Measurements from ENCODE around the gene PDK4. TPM values are rescaled to one million over a fixed set of nuclear protein-coding genes. Genes with fewer than 3 reads are reported as not detected.
"Not testable (repeated sequence)": the region's sequence is repeated elsewhere in the genome, so short reads cannot be mapped to it uniquely, and the experiment has no call there.

PDK4 gene
- total RNA-seq, 1 experiment from 2014 or later: 1.4 TPM

DNA sequence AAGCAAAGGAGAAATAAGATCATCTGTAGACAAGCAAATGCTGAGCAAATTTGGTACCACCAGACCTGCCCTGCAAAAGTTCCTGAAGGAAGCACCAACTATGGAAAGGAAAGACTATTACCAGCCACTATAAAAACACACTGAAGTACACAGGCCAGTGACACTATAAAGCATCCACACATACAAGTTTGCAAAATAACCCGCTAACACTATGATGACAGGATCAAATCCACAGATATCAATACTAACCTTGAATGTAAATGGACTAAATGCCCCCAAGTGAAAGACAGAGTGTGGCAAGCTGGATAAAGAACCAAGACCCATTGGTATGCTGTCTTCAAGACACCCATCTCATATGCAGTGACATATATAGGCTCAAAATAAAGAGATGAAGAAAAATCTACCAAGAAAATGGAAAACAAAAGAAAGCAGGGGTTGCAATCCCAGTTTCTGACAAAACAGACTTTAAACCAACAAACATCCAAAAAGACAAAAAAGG, 18.2 kb upstream of the PDK4 start:
- no peak for DNase-seq
- Histone ChIP-seq H3K36me3 (no peaks in the 10 kb centered on the region), H3K9me3 (replicated peaks) (peaks cover 8% of the 10 kb centered on the region; the same call in 1 of the 2 replicates), H3K4me1 (peaks cover 16% of the 10 kb centered on the region), H3K27me3 (no peaks in the 10 kb centered on the region), H3K27ac (no peak overlapping the region), H3K4me3 (no peak overlapping the region)

DNA sequence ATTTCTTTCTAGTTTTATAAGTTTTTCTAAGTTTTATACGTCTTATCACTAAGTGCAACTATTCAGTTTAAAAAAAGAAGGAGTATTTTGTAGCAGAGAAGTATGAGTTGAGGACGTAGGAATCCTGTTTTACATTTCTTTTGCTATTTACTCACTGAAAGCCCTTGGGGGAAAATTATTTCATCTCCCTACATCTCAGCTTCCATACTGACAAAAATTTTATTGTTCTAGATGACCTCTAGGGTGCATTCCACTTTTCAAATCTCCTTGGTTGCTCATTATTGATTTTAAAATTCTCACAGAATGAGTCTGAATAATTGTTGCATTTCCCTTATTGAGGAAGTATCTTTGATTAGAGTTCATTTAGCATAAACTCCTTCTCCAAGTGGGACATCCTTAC, 14.9 kb upstream of the PDK4 start:
- Histone ChIP-seq H3K36me3 (no peaks in the 10 kb centered on the region), H3K27ac (no peak overlapping the region), H3K4me3 (no peak overlapping the region), H3K4me1 (peaks cover 28% of the 10 kb centered on the region), H3K27me3 (no peaks in the 10 kb centered on the region), H3K9me3 (replicated peaks) (peaks cover 8% of the 10 kb centered on the region; the same call in 1 of the 2 replicates)
- no peak for DNase-seq

DNA sequence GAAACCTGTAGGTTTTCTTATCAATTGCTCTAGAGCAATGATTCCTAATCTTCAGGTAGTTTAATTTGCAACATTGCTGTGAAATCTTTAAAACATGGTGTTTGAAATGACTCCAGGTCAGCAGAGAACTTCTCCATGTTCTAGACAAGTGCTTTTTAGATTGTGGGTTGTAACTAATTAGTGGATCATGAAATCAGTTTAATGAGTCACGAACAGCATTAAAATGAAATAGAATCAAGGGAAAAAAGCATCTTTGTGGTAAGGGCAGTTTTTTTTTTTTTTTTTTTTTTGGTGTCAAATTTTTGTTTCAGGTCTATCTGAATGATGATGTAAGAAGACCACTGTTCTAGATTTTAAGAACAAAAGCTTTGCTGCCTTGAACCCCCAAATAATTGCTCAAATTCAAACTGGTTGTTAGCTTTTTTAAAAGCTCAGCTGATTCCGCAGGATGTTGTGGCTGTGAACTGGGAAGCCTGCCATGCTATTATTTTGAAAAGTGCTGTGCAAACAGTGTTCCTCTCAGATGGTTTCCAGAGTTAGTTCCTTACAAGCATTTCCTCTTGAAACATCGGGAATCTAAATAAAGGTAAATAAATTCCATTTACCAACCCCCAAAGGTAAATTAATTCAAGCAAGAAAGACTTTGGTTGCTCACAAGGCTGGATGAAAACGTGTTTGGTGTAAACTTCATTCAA, 13.1 kb upstream of the PDK4 start:
- Histone ChIP-seq H3K9me3 (replicated peaks) (peaks cover 3% of the 10 kb centered on the region; the same call in 1 of the 2 replicates), H3K4me1 (peaks cover 28% of the 10 kb centered on the region), H3K27ac (peak overlapping the region; percentile 91), H3K36me3 (no peaks in the 10 kb centered on the region), H3K27me3 (no peaks in the 10 kb centered on the region), H3K4me3 (peak overlapping the region; percentile 39)
- peak; percentile 10 to 45 for DNase-seq

DNA sequence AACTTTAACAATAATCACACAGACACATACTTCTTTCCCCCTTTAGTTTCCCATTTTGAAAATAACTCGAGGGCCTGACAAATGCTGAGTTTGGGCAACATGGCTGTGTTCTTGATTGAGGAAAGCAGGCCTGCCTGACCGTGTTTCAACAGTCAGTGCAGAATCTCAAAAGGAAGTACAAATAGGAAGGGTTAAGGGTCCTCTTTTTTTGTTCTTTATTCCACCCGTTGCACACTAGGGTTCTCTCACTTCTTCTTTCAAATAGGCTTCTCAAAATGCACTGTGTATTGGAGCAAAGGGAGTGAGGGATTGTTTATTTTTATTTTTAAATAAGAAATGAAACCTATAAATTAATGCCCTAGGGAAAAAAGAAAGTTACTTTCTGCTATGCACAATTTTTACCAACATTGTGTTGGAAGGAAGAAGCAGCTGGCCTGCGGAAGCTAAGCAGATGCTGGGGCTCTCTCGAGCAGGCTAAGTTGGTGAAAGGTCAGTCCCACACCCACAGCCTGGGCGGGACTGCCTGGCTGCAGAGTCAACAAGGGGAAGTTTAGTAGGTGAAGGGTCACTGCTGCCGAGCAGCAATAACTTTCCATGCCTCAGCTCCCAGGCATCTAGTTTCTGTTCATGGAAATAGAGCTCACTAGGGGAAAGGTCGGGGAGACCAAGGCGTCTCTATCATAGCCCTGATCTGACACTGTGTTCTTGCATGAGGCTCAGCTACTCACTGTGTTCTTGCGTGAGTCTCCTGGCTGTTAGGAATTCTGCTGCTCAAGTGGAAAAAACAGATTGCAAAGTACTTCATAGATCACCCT, 12.2 kb upstream of the PDK4 start:
- Histone ChIP-seq H3K4me1 (peaks cover 28% of the 10 kb centered on the region), H3K36me3 (no peaks in the 10 kb centered on the region), H3K27ac (peak overlapping the region; percentile 91), H3K4me3 (peak overlapping the region; percentile 39), H3K9me3 (replicated peaks) (no peaks in the 10 kb centered on the region), H3K27me3 (no peaks in the 10 kb centered on the region)
- DNase-seq: peak; percentile 93 to 97

DNA sequence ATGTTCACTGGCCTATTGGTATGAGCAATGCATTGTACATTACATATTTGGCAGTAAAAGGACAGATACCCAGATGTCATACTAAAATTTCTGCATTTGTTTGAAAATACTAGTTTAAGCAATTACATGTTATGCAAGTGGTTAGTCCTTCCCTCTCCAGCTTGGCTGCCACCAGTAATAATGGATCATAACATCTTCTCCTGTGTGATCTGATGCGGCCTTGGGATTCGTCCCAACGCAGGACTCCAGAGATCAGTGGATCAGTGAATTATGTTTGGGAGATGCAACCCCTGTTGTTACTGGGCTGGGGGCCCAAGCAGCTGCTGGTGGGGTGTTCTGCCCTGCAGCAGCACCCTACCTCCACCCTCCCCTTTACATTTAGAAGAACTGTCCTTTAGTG, 11.2 kb upstream of the PDK4 start:
- Histone ChIP-seq H3K36me3 (no peaks in the 10 kb centered on the region), H3K27ac (peak overlapping the region; percentile 91), H3K4me1 (peaks cover 28% of the 10 kb centered on the region), H3K9me3 (replicated peaks) (no peaks in the 10 kb centered on the region), H3K4me3 (no peak overlapping the region), H3K27me3 (no peaks in the 10 kb centered on the region)
- DNase-seq: no peak

DNA sequence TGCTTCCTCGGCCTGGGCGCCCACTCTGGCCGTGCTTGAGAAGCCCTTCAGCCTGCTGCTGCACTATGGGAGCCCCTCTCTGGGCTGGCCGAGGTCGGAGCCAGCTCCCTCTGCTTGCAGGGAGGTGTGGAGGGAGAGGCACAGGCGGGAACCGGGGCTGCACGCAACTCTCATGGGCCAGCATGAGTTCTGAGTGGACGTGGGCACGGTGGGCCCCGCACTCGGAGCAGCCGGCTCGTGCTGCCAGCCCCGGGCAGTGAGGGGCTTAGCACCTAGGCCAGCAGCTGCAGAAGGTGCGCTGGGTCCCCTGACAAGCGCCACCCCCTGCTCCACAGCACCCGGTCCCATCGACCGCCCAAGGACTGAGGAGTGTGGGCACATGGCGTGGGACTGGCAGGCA, 9.0 kb upstream of the PDK4 start:
- no peak overlapping the region for H3K4me3 ChIP-seq
- H3K4me1 ChIP-seq: peaks cover 37% of the 10 kb centered on the region
- no peaks in the 10 kb centered on the region for H3K36me3 ChIP-seq
- no peaks in the 10 kb centered on the region for H3K27me3 ChIP-seq
- no peak overlapping the region for H3K27ac ChIP-seq
- DNase-seq: no peak
- no peaks in the 10 kb centered on the region for H3K9me3 ChIP-seq (replicated peaks)

DNA sequence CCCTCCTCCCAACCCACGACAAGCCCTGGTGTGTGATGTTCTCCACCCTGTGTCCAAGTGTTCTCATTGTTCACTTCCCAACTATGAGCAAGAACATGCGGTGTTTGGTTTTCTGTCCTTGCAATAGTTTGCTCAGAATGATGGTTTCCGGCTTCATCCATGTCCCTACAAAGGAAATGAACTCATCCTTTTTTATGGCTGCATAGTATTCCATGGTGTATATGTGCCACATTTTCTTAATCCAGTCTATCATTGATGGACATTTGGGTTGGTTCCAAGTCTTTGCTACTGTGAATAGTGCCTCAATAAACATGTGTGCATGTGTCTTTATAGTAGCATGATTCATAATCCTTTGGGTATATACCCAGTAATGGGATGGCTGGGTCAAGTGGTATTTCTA, 8.5 kb upstream of the PDK4 start:
- not testable (repeated sequence) for H3K9me3 ChIP-seq (replicated peaks); DNase-seq; H3K27ac ChIP-seq; H3K27me3 ChIP-seq; H3K36me3 ChIP-seq; H3K4me3 ChIP-seq
- H3K4me1 ChIP-seq: peaks cover 36% of the 10 kb centered on the region

DNA sequence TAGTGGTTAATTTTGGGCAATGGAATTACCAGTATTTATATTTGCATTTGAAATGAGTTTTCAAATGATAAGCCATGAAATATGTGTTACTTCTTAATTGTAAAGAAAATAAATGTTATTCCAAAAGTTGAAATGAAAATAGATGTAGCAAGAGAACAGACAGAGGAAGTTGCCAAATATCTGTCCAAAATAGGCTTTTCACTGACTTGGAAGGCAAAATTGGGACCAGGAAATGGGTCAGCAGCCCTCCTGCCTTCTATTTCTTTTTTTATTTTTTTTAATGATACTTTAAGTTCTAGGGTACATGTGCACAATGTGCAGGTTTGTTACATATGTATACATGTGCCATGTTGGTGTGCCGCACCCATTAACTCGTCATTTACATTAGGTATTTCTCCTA, 8.1 kb upstream of the PDK4 start:
- H3K9me3 ChIP-seq (replicated peaks); H3K36me3 ChIP-seq; H3K27me3 ChIP-seq; H3K27ac ChIP-seq; DNase-seq; H3K4me3 ChIP-seq: not testable (repeated sequence)
- H3K4me1 ChIP-seq: peaks cover 32% of the 10 kb centered on the region

DNA sequence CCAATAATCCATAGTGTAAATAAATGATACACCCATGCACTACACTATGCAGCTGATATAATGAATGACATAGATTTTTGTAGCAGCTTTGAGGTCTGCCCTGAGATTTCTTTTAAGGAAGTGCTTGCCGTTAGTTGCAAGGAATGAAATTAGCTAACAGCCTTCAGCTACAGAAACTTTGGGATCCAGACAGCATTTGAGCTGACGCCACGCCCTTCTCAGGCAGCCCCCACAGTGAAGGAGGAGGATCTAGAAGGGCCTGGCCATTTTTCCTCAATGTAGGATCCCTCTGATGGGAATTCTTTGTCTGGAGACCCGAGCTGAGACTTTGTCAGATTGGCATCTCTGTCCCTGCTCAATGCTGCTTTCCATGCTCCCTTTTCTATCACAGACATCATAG, 6.1 kb upstream of the PDK4 start:
- Histone ChIP-seq H3K4me1 (peaks cover 16% of the 10 kb centered on the region), H3K4me3 (no peak overlapping the region), H3K9me3 (replicated peaks) (no peaks in the 10 kb centered on the region), H3K36me3 (no peaks in the 10 kb centered on the region), H3K27ac (no peak overlapping the region), H3K27me3 (no peaks in the 10 kb centered on the region)
- DNase-seq: no peak

DNA sequence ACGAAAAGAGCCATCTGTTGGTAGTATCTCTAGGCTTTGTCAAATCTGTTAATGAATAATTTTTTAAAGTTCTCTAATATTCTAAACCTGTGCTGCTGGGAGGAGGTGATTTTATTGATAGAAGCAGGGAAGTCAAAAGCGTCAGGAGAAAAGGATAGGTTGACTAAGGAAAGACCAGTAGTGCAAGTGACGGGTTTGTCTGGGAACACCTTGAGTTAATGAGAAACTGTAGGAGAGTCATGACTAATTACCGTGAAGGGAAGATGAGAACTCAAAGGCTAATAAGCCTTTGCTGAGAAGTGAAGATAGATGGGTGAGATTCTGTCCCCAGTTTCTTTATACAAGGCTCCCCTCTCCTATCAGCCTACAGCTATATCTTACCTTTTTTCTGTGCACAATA, 5.0 kb upstream of the PDK4 start:
- peak in 1 of 2 experiments; percentile 32 for DNase-seq
- H3K27me3 ChIP-seq: no peaks in the 10 kb centered on the region
- H3K27ac ChIP-seq: no peak overlapping the region
- no peaks in the 10 kb centered on the region for H3K36me3 ChIP-seq
- no peak overlapping the region for H3K4me3 ChIP-seq
- peaks cover 10% of the 10 kb centered on the region for H3K4me1 ChIP-seq
- no peaks in the 10 kb centered on the region for H3K9me3 ChIP-seq (replicated peaks)

DNA sequence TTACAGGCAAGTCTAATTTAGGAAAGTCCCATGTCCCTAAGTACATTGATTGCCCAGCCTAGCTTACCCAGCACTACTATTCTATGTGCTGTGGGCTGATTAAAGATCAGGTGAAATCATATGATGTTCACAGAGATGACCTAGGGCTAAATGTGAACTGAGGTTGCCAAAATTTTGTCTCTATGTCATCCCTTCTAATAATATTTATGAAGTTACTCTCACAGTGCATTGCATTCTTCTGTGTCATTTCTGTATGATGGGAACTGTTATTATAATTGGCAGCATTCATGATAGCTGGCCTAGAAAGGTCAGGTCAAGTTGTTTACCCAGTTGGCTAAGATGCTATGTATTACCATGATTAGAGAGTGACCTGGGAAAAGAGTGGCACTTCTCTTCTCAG, 2.8 kb upstream of the PDK4 start:
- Histone ChIP-seq H3K36me3 (no peaks in the 10 kb centered on the region), H3K27ac (no peak overlapping the region), H3K9me3 (replicated peaks) (no peaks in the 10 kb centered on the region), H3K4me3 (no peak overlapping the region), H3K4me1 (peaks cover 9% of the 10 kb centered on the region), H3K27me3 (no peaks in the 10 kb centered on the region)
- no peak for DNase-seq

DNA sequence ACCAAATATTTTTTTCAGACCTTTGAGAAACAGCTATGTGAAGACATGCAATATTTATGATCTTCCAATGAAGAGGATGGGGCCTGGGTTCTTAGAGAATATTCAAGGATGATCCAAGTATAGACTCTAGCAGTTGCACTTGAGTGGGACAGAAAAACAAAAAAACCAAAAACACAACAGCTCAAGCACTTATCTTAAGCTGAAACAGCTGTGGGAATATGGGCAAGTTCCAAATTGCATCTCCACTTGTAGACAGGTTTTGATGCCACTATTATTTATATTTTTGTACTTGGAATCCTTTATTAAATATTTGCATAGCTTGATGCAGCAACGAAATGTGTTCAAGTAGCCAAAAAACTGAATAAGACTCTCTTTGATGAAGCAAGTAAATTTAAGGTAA, 2.2 kb upstream of the PDK4 start:
- Histone ChIP-seq H3K27ac (no peak overlapping the region), H3K27me3 (no peaks in the 10 kb centered on the region), H3K4me3 (no peak overlapping the region)

DNA sequence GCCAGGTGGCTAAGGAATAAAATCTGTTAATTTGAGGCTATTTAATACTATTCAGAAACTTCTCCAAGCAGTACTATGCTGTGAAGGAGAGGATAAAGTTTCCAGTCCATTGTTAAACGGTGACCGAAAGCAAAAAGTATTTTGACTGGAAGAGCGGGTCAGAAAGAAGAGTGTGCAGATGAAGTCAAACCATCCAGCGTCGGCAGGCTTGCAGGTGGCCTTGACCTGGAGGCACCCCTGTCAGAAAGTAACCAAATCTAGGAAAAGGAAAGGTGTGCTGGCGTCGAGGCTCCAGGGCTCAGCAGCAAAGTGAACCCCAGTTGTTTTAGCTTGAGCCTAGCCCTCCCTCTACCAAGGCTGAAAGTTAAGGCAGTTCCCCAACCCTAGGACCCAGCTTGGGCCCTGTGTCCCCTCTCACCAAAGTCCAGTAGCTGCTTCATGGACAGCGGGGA, 544 bp downstream of the PDK4 start:
- Histone ChIP-seq H3K36me3 (no peaks in the 10 kb centered on the region), H3K27ac (no peak overlapping the region), H3K9me3 (replicated peaks) (no peaks in the 10 kb centered on the region), H3K4me1 (no peaks in the 10 kb centered on the region), H3K4me3 (peak overlapping the region; percentile 72), H3K27me3 (no peaks in the 10 kb centered on the region)
- no peak for DNase-seq

More for the DNA sequence above, 2.2 kb upstream of the PDK4 start:
- Histone ChIP-seq H3K9me3 (replicated peaks) (no peaks in the 10 kb centered on the region), H3K4me1 (peaks cover 9% of the 10 kb centered on the region), H3K36me3 (no peaks in the 10 kb centered on the region)
- no peak for DNase-seq

DNA sequence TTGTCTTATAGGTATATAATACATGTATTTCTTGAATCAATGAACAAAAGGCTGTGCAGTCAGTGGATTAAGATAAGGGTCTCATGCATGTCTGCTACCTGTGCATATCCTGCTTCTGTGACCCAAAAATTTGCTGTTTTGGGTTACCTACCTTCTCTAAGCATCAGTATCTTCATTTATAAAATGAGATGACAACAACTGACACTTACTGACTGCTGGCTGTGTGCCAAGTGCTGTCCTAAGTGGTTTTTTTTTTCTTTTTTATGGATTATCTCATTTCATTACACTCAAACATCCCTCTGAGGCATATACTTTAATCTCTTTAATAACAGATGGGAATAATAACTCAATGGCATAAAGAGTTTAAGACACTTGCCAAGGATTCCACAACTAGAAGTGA, 2.1 kb downstream of the PDK4 start:
- Histone ChIP-seq H3K9me3 (replicated peaks) (no peaks in the 10 kb centered on the region), H3K4me1 (no peaks in the 10 kb centered on the region), H3K36me3 (no peaks in the 10 kb centered on the region), H3K27me3 (no peaks in the 10 kb centered on the region), H3K4me3 (no peak overlapping the region), H3K27ac (no peak overlapping the region)
- DNase-seq: no peak

DNA sequence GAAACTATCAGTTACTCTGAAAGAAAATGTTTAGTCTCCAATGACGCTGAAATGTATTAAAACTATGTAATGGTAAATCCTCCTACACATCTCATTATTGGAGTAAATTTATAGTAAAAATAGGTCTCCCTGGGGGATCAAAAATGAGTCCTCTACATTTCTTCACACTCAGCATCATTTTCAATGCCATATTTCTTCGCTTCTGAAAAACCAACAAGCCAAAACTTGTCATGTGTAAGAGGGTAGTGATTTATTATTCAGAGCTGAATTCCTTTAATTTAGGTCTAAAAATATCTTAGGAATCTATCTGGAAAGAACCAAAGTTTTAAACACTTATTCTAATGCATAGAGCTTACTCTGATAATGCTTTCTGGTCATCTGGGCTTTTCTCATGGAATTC, 3.0 kb downstream of the PDK4 start:
- no peak overlapping the region for H3K4me3 ChIP-seq
- no peak for DNase-seq
- H3K27me3 ChIP-seq: no peaks in the 10 kb centered on the region

More for the DNA sequence above, 3.0 kb downstream of the PDK4 start:
- no peaks in the 10 kb centered on the region for H3K9me3 ChIP-seq (replicated peaks)
- no peaks in the 10 kb centered on the region for H3K36me3 ChIP-seq
- no peak overlapping the region for H3K27ac ChIP-seq
- H3K4me1 ChIP-seq: no peaks in the 10 kb centered on the region
